Activated CD8-positive, alpha-beta memory T cell treated with anti-CD3 and anti-CD28 coated beads, Interleukin-2, amount 50 U/mL, for 24 hours (primary cell): ENCODE measurements around the gene ANKRD33B.

Experiments
- DNase-seq: peaks from one replicate; pipeline ENCODE4 v3.0.0-alpha.2; 2020; ENCODE audit errors: extremely low read depth

Gene ANKRD33B

GRCh38 chr5:10578293-10578665, 14.4 kb downstream of the ANKRD33B start:
- DNase-seq: no peak

GRCh38 chr5:10578869-10579268, 15.0 kb downstream of the ANKRD33B start:
- DNase-seq: no peak

- no peak for DNase-seq
These were observed 16.0 kb downstream of the ANKRD33B start for GRCh38 chr5:10579536-10580521.

- no peak for DNase-seq
These were observed 16.9 kb downstream of the ANKRD33B start for GRCh38 chr5:10580531-10581423.

GRCh38 chr5:10581424-10581748, 17.5 kb downstream of the ANKRD33B start:
- DNase-seq: no peak

GRCh38 chr5:10581867-10582511, 18.1 kb downstream of the ANKRD33B start:
- DNase-seq: no peak

GRCh38 chr5:10582512-10582897, 18.6 kb downstream of the ANKRD33B start:
- no peak for DNase-seq

GRCh38 chr5:10583663-10584572, 20.0 kb downstream of the ANKRD33B start:
- no peak for DNase-seq

- DNase-seq: no peak
These were observed 21.0 kb downstream of the ANKRD33B start for GRCh38 chr5:10584714-10585517.

- DNase-seq: no peak
These were observed 21.6 kb downstream of the ANKRD33B start for GRCh38 chr5:10585518-10585915.

- DNase-seq: no peak
These were observed 22.1 kb downstream of the ANKRD33B start for GRCh38 chr5:10586008-10586407.

- no peak for DNase-seq
These were observed 22.7 kb downstream of the ANKRD33B start for GRCh38 chr5:10586555-10586954.

GRCh38 chr5:10588109-10588775, 24.4 kb downstream of the ANKRD33B start:
- no peak for DNase-seq

- DNase-seq: no peak
These were observed 25.0 kb downstream of the ANKRD33B start for GRCh38 chr5:10588779-10589447.

- no peak for DNase-seq
These were observed 26.5 kb downstream of the ANKRD33B start for GRCh38 chr5:10590226-10590999.

- no peak for DNase-seq
These were observed 27.3 kb downstream of the ANKRD33B start for GRCh38 chr5:10591159-10591558.

- no peak for DNase-seq
These were observed 28.1 kb downstream of the ANKRD33B start for GRCh38 chr5:10591966-10592365.

GRCh38 chr5:10592601-10593000, 28.7 kb downstream of the ANKRD33B start:
- DNase-seq: no peak
